Hepatocyte (in vitro differentiated cells): ENCODE data around the gene DTX3. TPM values are rescaled to one million over a fixed set of nuclear protein-coding genes. Genes with fewer than 3 reads are reported as not detected.

Experiments
- DNase-seq: peaks from one replicate; pipeline ENCODE4 v3.0.0-alpha.2; 2016; ENCODE audit warnings: low spot score
- H2AFZ ChIP-seq: fragments of 200-600 bp; sonication (generic); 2 replicates; pipeline ENCODE4 v1.6.0; 2016; ENCODE audit warnings: antibody characterized with exemption, mild to moderate bottlenecking
- H3K27ac ChIP-seq: fragments of 200-600 bp; sonication (generic); 2 replicates; pipeline ENCODE4 v1.5.1; 2016; ENCODE audit warnings: mild to moderate bottlenecking
- H3K27me3 ChIP-seq: fragments of 200-600 bp; sonication (generic); 2 replicates; pipeline ENCODE4 v1.6.1; 2016
- H3K36me3 ChIP-seq: fragments of 200-600 bp; sonication (generic); replicated peaks from 2 replicates; pipeline ENCODE4 v1.5.1; 2016; ENCODE audit warnings: low read depth; ENCODE audit not compliant: insufficient read depth
- H3K4me1 ChIP-seq: fragments of 200-600 bp; sonication (generic); 2 replicates; pipeline ENCODE4 v1.5.1; 2016; ENCODE audit warnings: mild to moderate bottlenecking, moderate library complexity; ENCODE audit not compliant: insufficient read depth
- H3K4me2 ChIP-seq: fragments of 200-600 bp; sonication (generic); 2 replicates; pipeline ENCODE4 v1.6.0; 2016
- H3K4me3 ChIP-seq: fragments of 200-600 bp; sonication (generic); 2 replicates; pipeline ENCODE4 v1.5.1; 2016; ENCODE audit warnings: mild to moderate bottlenecking
- H3K79me2 ChIP-seq: fragments of 200-600 bp; sonication (generic); 2 replicates; pipeline ENCODE4 v1.6.0; 2017; ENCODE audit warnings: mild to moderate bottlenecking
- H3K9me2 ChIP-seq: fragments of 200-600 bp; sonication (generic); replicated peaks from 2 replicates; pipeline ENCODE4 v1.6.0; 2017; ENCODE audit warnings: mild to moderate bottlenecking; ENCODE audit not compliant: insufficient read depth
- H3K9me3 ChIP-seq: fragments of 200-600 bp; sonication (generic); 2 replicates; pipeline ENCODE4 v1.5.1; 2016; ENCODE audit warnings: low read depth, mild to moderate bottlenecking
- H4K20me1 ChIP-seq: fragments of 200-600 bp; sonication (generic); 2 replicates; pipeline ENCODE4 v1.6.0; 2016; ENCODE audit warnings: mild to moderate bottlenecking; ENCODE audit not compliant: insufficient read depth, poor library complexity, severe bottlenecking
- CTCF ChIP-seq: fragments of 200-600 bp; sonication (generic); IDR thresholded peaks from 2 replicates; pipeline ENCODE4 v1.5.1; 2016; ENCODE audit warnings: antibody characterized with exemption, mild to moderate bottlenecking; ENCODE audit not compliant: poor library complexity
- EZH2 ChIP-seq: fragments of 200-600 bp; sonication (generic); IDR thresholded peaks from 2 replicates; pipeline ENCODE4 v1.6.1; 2016; ENCODE audit warnings: antibody characterized with exemption, mild to moderate bottlenecking, borderline replicate concordance
- EZH2phosphoT487 ChIP-seq: fragments of 200-600 bp; sonication (generic); IDR thresholded peaks from one replicate; pipeline ENCODE4 v1.6.1; 2018; ENCODE audit warnings: antibody characterized with exemption, mild to moderate bottlenecking, low read depth, moderate library complexity; ENCODE audit not compliant: unreplicated experiment, severe bottlenecking
- WGBS: methylation state at CpG from one replicate; pipeline ENCODE4 v1.1.6; 2016; ENCODE audit warnings: low lambda C conversion rate; ENCODE audit errors: missing lambda C conversion rate; 5-methylcytosine and 5-hydroxymethylcytosine counted together
- polyA plus RNA-seq: library from polyadenylated mRNA; unstranded; fragments of >200 nt; fragmentation: Nextera tagmentation; extraction: Ambion mirVana; gene quantifications from 2 replicates; pipeline ENCODE4 v1.2.1, GENCODE V29; 2016
- total RNA-seq: library from RNA; depleted of rRNA; stranded (reverse); fragments of >200 nt; gene quantifications from 2 replicates; pipeline ENCODE4 v1.2.3, GENCODE V29; 2014

The DTX3 gene
- total and polyA plus RNA-seq, 2 experiments from 2014 or later: 19.9 to 31.2 TPM

DNA sequence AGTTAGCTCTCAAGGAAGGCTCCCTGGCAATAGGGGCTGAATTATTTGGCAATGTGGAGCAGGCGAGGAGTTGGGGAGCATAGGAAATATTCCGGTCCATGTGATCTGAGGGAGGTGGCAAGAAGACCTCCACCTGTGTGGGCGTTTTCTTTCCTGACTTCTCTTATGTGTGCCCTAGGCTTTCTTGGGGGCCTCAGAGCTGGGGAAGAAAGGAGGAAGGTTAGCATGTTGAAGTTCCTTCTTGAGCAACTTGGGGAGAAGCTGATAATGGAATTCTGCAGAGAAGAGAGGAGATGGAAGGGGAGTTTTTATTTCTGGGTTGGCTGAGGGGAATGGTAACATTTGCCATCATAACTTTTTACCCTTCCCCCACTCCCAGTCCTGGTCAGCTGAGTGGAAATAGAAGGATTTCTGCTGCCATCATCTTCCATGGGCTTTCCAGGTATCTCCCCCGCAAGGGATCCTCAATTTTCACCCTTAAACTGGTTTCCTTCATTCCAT is 1.2 kb downstream of the DTX3 start:
- no peak overlapping the region for H2AFZ ChIP-seq
- H3K9me2 ChIP-seq: no peaks in the 10 kb centered on the region
- H3K27ac ChIP-seq: no peak overlapping the region
- DNase-seq: no peak
- peaks cover 29% of the 10 kb centered on the region for H3K4me1 ChIP-seq
- H3K4me2 ChIP-seq: peak overlapping the region; percentile 93
- TF ChIP-seq EZH2phosphoT487: no peak
- no peak for TF ChIP-seq CTCF
- TF ChIP-seq EZH2: no peak
- H3K36me3 ChIP-seq: no peaks in the 10 kb centered on the region
- H4K20me1 ChIP-seq: no peaks in the 10 kb centered on the region
- H3K9me3 ChIP-seq: no peaks in the 10 kb centered on the region
- H3K27me3 ChIP-seq: peaks cover 10% of the 10 kb centered on the region
- no peaks in the 10 kb centered on the region for H3K79me2 ChIP-seq
- H3K4me3 ChIP-seq: no peak overlapping the region
- 81% methylated on average over 4 of the region's 4 CpGs for WGBS

DNA sequence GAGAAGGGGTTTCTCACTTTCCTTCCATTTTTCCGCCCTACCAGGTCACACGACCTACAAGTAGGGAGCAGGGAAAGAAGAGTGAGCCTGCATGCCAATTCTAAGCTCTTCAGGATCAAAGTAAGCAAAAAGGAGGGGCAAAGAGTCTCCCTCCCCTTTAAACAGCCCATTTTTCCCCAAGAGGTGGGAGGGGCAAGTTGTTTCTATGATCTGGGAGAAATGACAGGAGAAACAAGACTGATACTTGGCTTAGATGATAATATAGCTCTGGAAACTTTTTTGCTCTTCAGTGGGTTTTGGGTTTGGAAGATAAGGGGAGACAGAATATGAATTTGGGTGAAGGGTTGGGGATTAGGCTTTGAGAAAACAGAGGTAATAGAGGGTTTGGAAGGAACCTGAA is 1.8 kb downstream of the DTX3 start:
- Histone ChIP-seq H4K20me1 (no peaks in the 10 kb centered on the region), H3K4me1 (peaks cover 32% of the 10 kb centered on the region), H3K4me3 (no peak overlapping the region), H3K36me3 (no peaks in the 10 kb centered on the region), H2AFZ (no peak overlapping the region), H3K9me3 (no peaks in the 10 kb centered on the region), H3K9me2 (no peaks in the 10 kb centered on the region), H3K4me2 (no peak overlapping the region), H3K27ac (no peak overlapping the region), H3K79me2 (no peaks in the 10 kb centered on the region), H3K27me3 (peaks cover 13% of the 10 kb centered on the region)
- DNase-seq: no peak
- no peak for TF ChIP-seq EZH2phosphoT487
- TF ChIP-seq EZH2: no peak
- no peak for TF ChIP-seq CTCF
- WGBS: 80% methylated on average over 2 of the region's 2 CpGs

DNA sequence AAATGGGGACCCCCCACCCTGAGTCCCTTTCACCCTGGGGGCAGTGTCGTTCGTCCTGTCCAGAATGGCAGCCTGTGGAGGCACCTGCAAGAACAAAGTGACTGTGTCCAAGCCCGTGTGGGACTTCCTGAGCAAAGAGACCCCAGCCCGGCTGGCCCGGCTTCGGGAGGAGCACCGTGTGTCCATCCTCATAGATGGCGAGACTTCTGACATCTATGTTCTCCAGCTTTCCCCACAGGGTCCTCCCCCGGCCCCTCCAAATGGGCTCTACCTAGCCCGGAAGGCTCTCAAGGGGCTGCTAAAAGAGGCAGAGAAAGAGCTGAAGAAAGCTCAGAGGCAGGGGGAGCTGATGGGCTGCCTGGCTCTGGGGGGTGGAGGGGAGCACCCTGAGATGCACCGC is 2.2 kb downstream of the DTX3 start:
- peaks cover 15% of the 10 kb centered on the region for H3K27me3 ChIP-seq
- H4K20me1 ChIP-seq: no peaks in the 10 kb centered on the region
- peaks cover 32% of the 10 kb centered on the region for H3K4me1 ChIP-seq
- H3K27ac ChIP-seq: no peak overlapping the region
- H3K4me2 ChIP-seq: no peak overlapping the region
- no peaks in the 10 kb centered on the region for H3K9me3 ChIP-seq
- no peak overlapping the region for H2AFZ ChIP-seq
- no peaks in the 10 kb centered on the region for H3K36me3 ChIP-seq
- no peaks in the 10 kb centered on the region for H3K9me2 ChIP-seq
- 92% methylated on average over 10 of the region's 11 CpGs for WGBS
- no peak for DNase-seq
- TF ChIP-seq EZH2phosphoT487: no peak
- no peak for TF ChIP-seq EZH2
- TF ChIP-seq CTCF: no peak
- H3K79me2 ChIP-seq: no peaks in the 10 kb centered on the region
- H3K4me3 ChIP-seq: no peak overlapping the region
